IMR-90 (cell line): ENCODE data around the gene ANTXR1.

Experiments
- BHLHE40 ChIP-seq: fragments of 150-350 bp; IDR thresholded peaks from 2 replicates; pipeline ENCODE4 v1.6.1; 2016; ENCODE audit warnings: mild to moderate bottlenecking, low read depth, low read length
- CEBPB ChIP-seq: IDR thresholded peaks from 2 replicates; pipeline ENCODE4 v1.6.1; 2012; ENCODE audit warnings: low read depth, low read length, improper control_type of control experiment
- CHD1 ChIP-seq: IDR thresholded peaks from 2 replicates; pipeline ENCODE4 v1.6.1; 2012; ENCODE audit warnings: low read depth, low read length, improper control_type of control experiment
- FOS ChIP-seq: fragments of 150-350 bp; IDR thresholded peaks from 2 replicates; pipeline ENCODE4 v1.6.1; 2016; ENCODE audit warnings: low read depth, low read length
- MAFK ChIP-seq: IDR thresholded peaks from 2 replicates; pipeline ENCODE4 v1.6.1; 2012; ENCODE audit warnings: low read depth, low read length, improper control_type of control experiment
- MXI1 ChIP-seq: IDR thresholded peaks from 2 replicates; pipeline ENCODE4 v1.6.1; 2012; ENCODE audit warnings: low read depth, mild to moderate bottlenecking, low read length, moderate library complexity, borderline replicate concordance
- NFE2L2 ChIP-seq: fragments of 150-350 bp; IDR thresholded peaks from 2 replicates; pipeline ENCODE4 v1.6.1; 2016; ENCODE audit warnings: low read depth, mild to moderate bottlenecking, low read length
- POLR2A ChIP-seq: IDR thresholded peaks from 2 replicates; pipeline ENCODE4 v1.6.1; 2012; ENCODE audit warnings: mild to moderate bottlenecking, low read depth, low read length
- RCOR1 ChIP-seq: IDR thresholded peaks from 2 replicates; pipeline ENCODE4 v1.6.1; 2012; ENCODE audit warnings: mild to moderate bottlenecking, low read length, improper control_type of control experiment; ENCODE audit not compliant: insufficient replicate concordance
- RFX5 ChIP-seq: IDR thresholded peaks from 2 replicates; pipeline ENCODE4 v1.8.0; 2012; ENCODE audit warnings: low read depth, mild to moderate bottlenecking, low read length, moderate library complexity
- SMC3 ChIP-seq: fragments of 150-350 bp; IDR thresholded peaks from 2 replicates; pipeline ENCODE4 v1.6.1; 2016; ENCODE audit warnings: low read depth, mild to moderate bottlenecking, antibody characterized with exemption, low read length, moderate library complexity
- TF ChIP-seq, protein P1 (sequence below): conservative IDR thresholded peaks from 2 replicates; pipeline ENCODE4 v1.5.1; 2012; ENCODE audit warnings: mild to moderate bottlenecking, low read depth, low read length, improper control_type of control experiment
- TF ChIP-seq, protein P2 (sequence below): fragments of 150-350 bp; IDR thresholded peaks from 2 replicates; pipeline ENCODE4 v1.6.1; 2016; ENCODE audit warnings: low read depth, mild to moderate bottlenecking, low read length, moderate library complexity, borderline replicate concordance
- TF ChIP-seq, protein P3 (sequence below): fragments of 150-350 bp; IDR thresholded peaks from 2 replicates; pipeline ENCODE4 v1.6.1; 2017; ENCODE audit warnings: mild to moderate bottlenecking, antibody characterized with exemption, low read length, low read depth

DNA sequence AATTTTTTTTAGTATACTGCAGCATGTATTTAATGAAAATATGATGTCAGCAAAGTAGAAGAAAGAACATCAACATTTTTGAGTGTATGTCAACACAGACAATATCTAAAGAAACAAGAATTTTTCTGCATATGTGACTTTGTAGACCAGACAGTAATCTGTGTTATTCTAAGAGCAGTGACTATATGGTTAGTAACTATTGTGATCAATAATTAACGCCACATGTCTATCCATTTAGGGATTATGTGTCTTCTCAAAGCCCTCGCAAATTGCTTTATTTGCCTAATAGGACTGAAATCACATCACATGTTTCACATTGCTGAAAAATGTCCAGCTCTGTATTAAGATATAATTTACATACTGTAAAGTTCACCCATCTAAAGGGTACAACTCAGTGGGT is 266.2 kb downstream of the ANTXR1 start:
- TF ChIP-seq MXI1 (no peak), POLR2A (no peak), CEBPB (no peak), NFE2L2 (no peak), RCOR1 (no peak), CHD1 (no peak), SMC3 (no peak), FOS (no peak), MAFK (no peak), BHLHE40 (no peak), RFX5 (no peak)
- TF ChIP-seq, protein P1, sequence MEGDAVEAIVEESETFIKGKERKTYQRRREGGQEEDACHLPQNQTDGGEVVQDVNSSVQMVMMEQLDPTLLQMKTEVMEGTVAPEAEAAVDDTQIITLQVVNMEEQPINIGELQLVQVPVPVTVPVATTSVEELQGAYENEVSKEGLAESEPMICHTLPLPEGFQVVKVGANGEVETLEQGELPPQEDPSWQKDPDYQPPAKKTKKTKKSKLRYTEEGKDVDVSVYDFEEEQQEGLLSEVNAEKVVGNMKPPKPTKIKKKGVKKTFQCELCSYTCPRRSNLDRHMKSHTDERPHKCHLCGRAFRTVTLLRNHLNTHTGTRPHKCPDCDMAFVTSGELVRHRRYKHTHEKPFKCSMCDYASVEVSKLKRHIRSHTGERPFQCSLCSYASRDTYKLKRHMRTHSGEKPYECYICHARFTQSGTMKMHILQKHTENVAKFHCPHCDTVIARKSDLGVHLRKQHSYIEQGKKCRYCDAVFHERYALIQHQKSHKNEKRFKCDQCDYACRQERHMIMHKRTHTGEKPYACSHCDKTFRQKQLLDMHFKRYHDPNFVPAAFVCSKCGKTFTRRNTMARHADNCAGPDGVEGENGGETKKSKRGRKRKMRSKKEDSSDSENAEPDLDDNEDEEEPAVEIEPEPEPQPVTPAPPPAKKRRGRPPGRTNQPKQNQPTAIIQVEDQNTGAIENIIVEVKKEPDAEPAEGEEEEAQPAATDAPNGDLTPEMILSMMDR: no peak
- TF ChIP-seq, protein P2, sequence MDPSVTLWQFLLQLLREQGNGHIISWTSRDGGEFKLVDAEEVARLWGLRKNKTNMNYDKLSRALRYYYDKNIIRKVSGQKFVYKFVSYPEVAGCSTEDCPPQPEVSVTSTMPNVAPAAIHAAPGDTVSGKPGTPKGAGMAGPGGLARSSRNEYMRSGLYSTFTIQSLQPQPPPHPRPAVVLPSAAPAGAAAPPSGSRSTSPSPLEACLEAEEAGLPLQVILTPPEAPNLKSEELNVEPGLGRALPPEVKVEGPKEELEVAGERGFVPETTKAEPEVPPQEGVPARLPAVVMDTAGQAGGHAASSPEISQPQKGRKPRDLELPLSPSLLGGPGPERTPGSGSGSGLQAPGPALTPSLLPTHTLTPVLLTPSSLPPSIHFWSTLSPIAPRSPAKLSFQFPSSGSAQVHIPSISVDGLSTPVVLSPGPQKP: no peak
- TF ChIP-seq, protein P3, sequence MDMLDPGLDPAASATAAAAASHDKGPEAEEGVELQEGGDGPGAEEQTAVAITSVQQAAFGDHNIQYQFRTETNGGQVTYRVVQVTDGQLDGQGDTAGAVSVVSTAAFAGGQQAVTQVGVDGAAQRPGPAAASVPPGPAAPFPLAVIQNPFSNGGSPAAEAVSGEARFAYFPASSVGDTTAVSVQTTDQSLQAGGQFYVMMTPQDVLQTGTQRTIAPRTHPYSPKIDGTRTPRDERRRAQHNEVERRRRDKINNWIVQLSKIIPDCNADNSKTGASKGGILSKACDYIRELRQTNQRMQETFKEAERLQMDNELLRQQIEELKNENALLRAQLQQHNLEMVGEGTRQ: no peak
